ENCODE measurements around the gene REEP5.

Gene REEP5

DNA sequence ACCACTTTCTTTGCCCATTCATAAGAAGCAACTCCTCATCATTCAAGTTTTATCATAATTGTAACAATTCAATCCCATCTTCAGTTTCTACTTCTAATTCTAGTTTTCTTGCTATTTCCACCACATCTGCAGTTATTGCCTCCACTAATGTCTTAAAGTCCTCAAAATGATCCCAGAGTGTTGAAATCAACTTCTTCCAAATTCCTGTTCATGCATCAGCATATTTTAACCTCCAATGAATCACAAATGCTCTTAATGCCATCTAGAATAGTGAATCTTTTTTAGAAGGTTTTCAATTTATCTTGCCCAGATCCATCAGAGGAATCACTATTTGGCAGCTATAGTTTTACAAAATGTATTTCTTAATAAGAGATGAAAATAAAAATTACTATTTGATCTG lies 64.2 kb downstream of the REEP5 start:
- Histone ChIP-seq H3K27me3 (replicated peaks in 2 of 5; ENCODE audit: control insufficient read depth in 4 of 5, insufficient read depth in 5 of 5, low read length in 4 of 5) (peaks cover 0 to 13% (median 6%) of the 10 kb centered on the region in 5 experiments), H3K4me1 (ENCODE audit: control extremely low read depth in 1 of 4, control insufficient read depth in 4 of 4, insufficient read depth in 4 of 4, low read length in 3 of 4) (peaks cover 0 to 14% (median 12%) of the 10 kb centered on the region in 4 experiments), H3K36me3 (ENCODE audit: control insufficient read depth in 4 of 4, insufficient read depth in 4 of 4, low read length in 3 of 4) (no peaks in the 10 kb centered on the region), H3K4me3 (ENCODE audit: control insufficient read depth in 1 of 7, extremely low read depth in 1 of 7, insufficient read depth in 4 of 7, low read depth in 2 of 7, low read length in 6 of 7) (no peak overlapping the region), H3K27ac (ENCODE audit: insufficient read depth in 1 of 2, low read depth in 1 of 2, low read length in 2 of 2, poor library complexity in 1 of 2, severe bottlenecking in 2 of 2) (no peak overlapping the region), H3K9me3 (ENCODE audit: control extremely low read depth in 1 of 5, control insufficient read depth in 4 of 5, insufficient read depth in 2 of 5, low read depth in 1 of 5, low read length in 4 of 5) (peaks cover 0 to 13% (median 4%) of the 10 kb centered on the region in 5 experiments)
- ChIA-PET POLR2A (no interaction called here), CTCF (interaction anchor here (0.7 to 2.1 kb wide), 2 partner anchors 9 to 144 kb away, joined by 3 to 10 read pairs; no protein-coding TSS in a partner anchor)
- no peak for DNase-seq

DNA sequence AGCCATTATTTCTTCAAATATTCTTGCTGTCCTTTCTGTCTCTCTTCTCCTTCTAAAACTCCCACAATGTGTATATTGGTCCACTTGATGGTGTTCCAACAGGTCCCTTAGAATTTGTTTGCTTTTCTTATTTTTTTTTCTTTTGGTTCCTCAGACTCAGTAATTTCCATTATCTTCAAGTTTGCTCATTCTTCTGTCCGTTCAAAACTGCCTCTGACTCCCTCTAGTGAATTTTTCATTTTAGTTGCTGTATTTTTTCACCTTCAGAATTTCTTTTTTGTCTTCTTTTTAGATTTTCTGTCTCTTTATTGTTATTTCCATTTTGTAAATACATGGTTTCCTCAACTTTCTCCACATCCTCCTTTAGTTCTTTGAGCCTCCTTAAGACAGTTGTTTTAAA lies 67.4 kb downstream of the REEP5 start:
- Histone ChIP-seq H3K36me3 (ENCODE audit: control insufficient read depth in 4 of 4, insufficient read depth in 4 of 4, low read length in 3 of 4) (no peaks in the 10 kb centered on the region), H3K27me3 (replicated peaks in 2 of 5; ENCODE audit: control insufficient read depth in 4 of 5, insufficient read depth in 5 of 5, low read length in 4 of 5) (peaks cover 0 to 15% (median 6%) of the 10 kb centered on the region in 5 experiments), H3K9me3 (ENCODE audit: control extremely low read depth in 1 of 5, control insufficient read depth in 4 of 5, insufficient read depth in 2 of 5, low read depth in 1 of 5, low read length in 4 of 5) (peaks cover 0 to 13% (median 4%) of the 10 kb centered on the region in 5 experiments), H3K27ac (ENCODE audit: insufficient read depth in 1 of 2, low read depth in 1 of 2, low read length in 2 of 2, poor library complexity in 1 of 2, severe bottlenecking in 2 of 2) (no peak overlapping the region), H3K4me1 (ENCODE audit: control extremely low read depth in 1 of 4, control insufficient read depth in 4 of 4, insufficient read depth in 4 of 4, low read length in 3 of 4) (no peaks in the 10 kb centered on the region), H3K4me3 (ENCODE audit: control insufficient read depth in 1 of 7, extremely low read depth in 1 of 7, insufficient read depth in 4 of 7, low read depth in 2 of 7, low read length in 6 of 7) (no peak overlapping the region)
- POLR2A ChIA-PET: no interaction called here
- CTCF ChIA-PET: no interaction called here
- WGBS (ENCODE audit: insufficient coverage): no CpG with 5 or more reads among the region's 1 CpG
- no peak for DNase-seq

DNA sequence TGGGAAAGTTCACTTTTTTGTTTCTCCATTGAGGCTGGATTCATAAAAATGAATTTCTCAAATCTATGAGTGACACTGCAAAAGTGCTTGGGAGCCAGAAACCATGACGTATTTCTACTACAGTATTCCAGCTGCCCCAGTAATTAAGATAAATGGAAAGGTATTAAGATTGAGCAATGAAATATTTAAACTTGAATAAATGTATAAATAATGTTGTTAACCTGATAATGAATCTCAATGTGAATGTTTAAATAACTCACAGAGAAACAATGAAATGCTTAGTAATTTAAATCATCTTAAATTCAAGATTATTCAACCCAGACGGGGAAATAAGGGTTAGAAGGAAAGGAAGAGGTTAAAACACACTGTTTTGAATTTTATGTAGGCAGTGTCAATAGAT lies 72.1 kb downstream of the REEP5 start:
- Histone ChIP-seq H3K27me3 (replicated peaks in 2 of 5; ENCODE audit: control insufficient read depth in 4 of 5, insufficient read depth in 5 of 5, low read length in 4 of 5) (peaks cover 0 to 8% (median 0%) of the 10 kb centered on the region in 5 experiments), H3K27ac (ENCODE audit: insufficient read depth in 1 of 2, low read depth in 1 of 2, low read length in 2 of 2, poor library complexity in 1 of 2, severe bottlenecking in 2 of 2) (no peak overlapping the region), H3K4me3 (ENCODE audit: control insufficient read depth in 1 of 7, extremely low read depth in 1 of 7, insufficient read depth in 4 of 7, low read depth in 2 of 7, low read length in 6 of 7) (no peak overlapping the region), H3K4me1 (ENCODE audit: control extremely low read depth in 1 of 4, control insufficient read depth in 4 of 4, insufficient read depth in 4 of 4, low read length in 3 of 4) (peaks cover 0 to 2% (median 0%) of the 10 kb centered on the region in 4 experiments), H3K36me3 (ENCODE audit: control insufficient read depth in 4 of 4, insufficient read depth in 4 of 4, low read length in 3 of 4) (no peaks in the 10 kb centered on the region), H3K9me3 (ENCODE audit: control extremely low read depth in 1 of 5, control insufficient read depth in 4 of 5, insufficient read depth in 2 of 5, low read depth in 1 of 5, low read length in 4 of 5) (peaks cover 0 to 12% (median 4%) of the 10 kb centered on the region in 5 experiments)
- no CpG with 5 or more reads among the region's 2 CpGs for WGBS (ENCODE audit: insufficient coverage)
- CTCF ChIA-PET: no interaction called here
- no peak for DNase-seq
- POLR2A ChIA-PET: no interaction called here

DNA sequence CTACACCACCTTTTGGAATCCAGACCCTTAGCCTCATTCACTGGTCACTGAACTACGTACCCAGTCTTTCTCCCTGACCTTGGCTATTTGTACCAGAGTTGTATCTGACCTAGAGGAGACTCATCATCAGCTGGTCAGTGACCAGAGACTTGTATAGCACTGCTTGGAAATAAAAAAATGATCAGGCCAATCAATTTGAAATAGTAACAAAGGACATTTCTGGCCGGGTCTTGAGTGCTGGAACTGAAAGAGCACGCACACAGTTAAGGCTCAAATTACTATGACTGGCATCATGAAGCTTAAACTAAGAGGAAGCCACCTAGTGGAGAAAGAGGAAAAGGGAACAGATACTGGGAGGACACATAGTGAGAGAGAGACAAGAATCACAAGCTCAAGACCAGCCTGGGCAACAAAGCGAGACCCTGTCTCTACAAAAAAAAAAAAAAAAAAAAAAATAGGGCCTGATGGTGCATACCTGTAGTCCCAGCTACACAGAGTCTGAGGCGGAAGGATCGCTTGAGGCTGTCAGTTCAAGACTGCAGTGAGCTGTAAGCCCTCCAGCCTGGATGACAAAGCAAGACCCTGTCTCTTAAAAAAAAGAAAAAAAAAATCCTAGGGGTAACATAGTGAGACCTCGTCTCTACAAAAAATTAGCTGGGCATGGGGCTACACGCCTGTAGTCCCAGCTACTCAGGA lies 73.8 kb downstream of the REEP5 start:
- 69% methylated on average over 7 of the region's 8 CpGs for WGBS (ENCODE audit: insufficient coverage)
- H3K27ac ChIP-seq (ENCODE audit: insufficient read depth in 1 of 2, low read depth in 1 of 2, low read length in 2 of 2, poor library complexity in 1 of 2, severe bottlenecking in 2 of 2): no peak overlapping the region
- peak overlapping the region in 1 of 7 experiments; percentile 8 for H3K4me3 ChIP-seq (ENCODE audit: control insufficient read depth in 1 of 7, extremely low read depth in 1 of 7, insufficient read depth in 4 of 7, low read depth in 2 of 7, low read length in 6 of 7)
- peak; percentile 55 to 83 (median 80) for DNase-seq
- H3K36me3 ChIP-seq (ENCODE audit: control insufficient read depth in 4 of 4, insufficient read depth in 4 of 4, low read length in 3 of 4): no peaks in the 10 kb centered on the region
- H3K4me1 ChIP-seq (ENCODE audit: control extremely low read depth in 1 of 4, control insufficient read depth in 4 of 4, insufficient read depth in 4 of 4, low read length in 3 of 4): peaks cover 0 to 2% (median 0%) of the 10 kb centered on the region in 4 experiments
- H3K9me3 ChIP-seq (ENCODE audit: control extremely low read depth in 1 of 5, control insufficient read depth in 4 of 5, insufficient read depth in 2 of 5, low read depth in 1 of 5, low read length in 4 of 5): no peaks in the 10 kb centered on the region
- H3K27me3 ChIP-seq (replicated peaks in 2 of 5; ENCODE audit: control insufficient read depth in 4 of 5, insufficient read depth in 5 of 5, low read length in 4 of 5): peaks cover 0 to 2% (median 0%) of the 10 kb centered on the region in 5 experiments
- ChIA-PET POLR2A (no interaction called here), CTCF (interaction anchor here (0.6 to 1.6 kb wide), 10 partner anchors 11 to 294 kb away, joined by 3 to 10 read pairs (median 3); partner anchors contain the start of gene SRP19)

DNA sequence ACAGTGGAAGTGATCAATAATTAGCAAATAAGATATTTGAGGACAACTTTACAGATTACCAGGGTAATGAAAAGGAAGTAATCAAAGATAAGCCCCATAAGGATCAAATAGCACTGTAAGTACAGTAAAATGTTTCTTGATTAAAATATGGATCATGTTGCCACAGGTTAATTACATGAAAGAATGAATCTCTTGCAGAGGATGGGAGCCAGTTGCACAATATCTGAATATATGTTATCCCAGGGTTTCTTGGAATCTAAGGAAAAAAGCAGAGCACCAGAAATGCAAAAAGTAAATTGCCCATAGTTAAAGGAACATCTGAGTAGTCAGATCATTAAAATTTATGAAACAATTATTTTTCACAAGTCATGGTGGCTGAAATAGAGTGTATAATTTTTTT lies 74.7 kb downstream of the REEP5 start:
- POLR2A ChIA-PET: no interaction called here
- H3K27ac ChIP-seq (ENCODE audit: insufficient read depth in 1 of 2, low read depth in 1 of 2, low read length in 2 of 2, poor library complexity in 1 of 2, severe bottlenecking in 2 of 2): no peak overlapping the region

DNA sequence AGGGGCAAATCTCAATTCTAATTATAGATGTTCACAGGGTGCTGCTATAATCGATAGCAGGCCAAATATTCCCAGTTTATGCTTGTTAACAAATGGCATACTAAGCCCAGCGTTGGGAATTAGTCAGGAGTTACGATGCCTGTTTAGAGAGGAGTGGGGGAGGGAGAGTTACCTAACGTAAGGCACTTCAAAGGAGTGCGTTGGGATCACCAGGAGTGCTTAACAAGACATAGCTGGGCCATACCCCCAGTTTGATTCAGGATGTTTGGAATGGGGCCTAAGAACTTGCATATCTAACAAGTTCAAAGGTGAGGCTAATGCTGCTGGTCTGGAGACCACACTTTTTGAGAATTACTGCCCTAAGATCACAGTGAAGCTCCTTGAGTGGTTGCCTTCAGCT lies 75.5 kb downstream of the REEP5 start:
- Histone ChIP-seq H3K9me3 (ENCODE audit: control extremely low read depth in 1 of 5, control insufficient read depth in 4 of 5, insufficient read depth in 2 of 5, low read depth in 1 of 5, low read length in 4 of 5) (no peaks in the 10 kb centered on the region), H3K27me3 (replicated peaks in 2 of 5; ENCODE audit: control insufficient read depth in 4 of 5, insufficient read depth in 5 of 5, low read length in 4 of 5) (peaks cover 0 to 2% (median 0%) of the 10 kb centered on the region in 5 experiments), H3K27ac (ENCODE audit: insufficient read depth in 1 of 2, low read depth in 1 of 2, low read length in 2 of 2, poor library complexity in 1 of 2, severe bottlenecking in 2 of 2) (no peak overlapping the region), H3K4me1 (ENCODE audit: control extremely low read depth in 1 of 4, control insufficient read depth in 4 of 4, insufficient read depth in 4 of 4, low read length in 3 of 4) (peaks cover 0 to 2% (median 0%) of the 10 kb centered on the region in 4 experiments), H3K4me3 (ENCODE audit: control insufficient read depth in 1 of 7, extremely low read depth in 1 of 7, insufficient read depth in 4 of 7, low read depth in 2 of 7, low read length in 6 of 7) (no peak overlapping the region), H3K36me3 (ENCODE audit: control insufficient read depth in 4 of 4, insufficient read depth in 4 of 4, low read length in 3 of 4) (peaks cover 0 to 4% (median 2%) of the 10 kb centered on the region in 4 experiments)
- 93% methylated on average over 3 of the region's 5 CpGs for WGBS (ENCODE audit: insufficient coverage)
- CTCF ChIA-PET: no interaction called here
- DNase-seq: no peak
- POLR2A ChIA-PET: no interaction called here

More for the DNA sequence above, 74.7 kb downstream of the REEP5 start:
- Histone ChIP-seq H3K4me3 (ENCODE audit: control insufficient read depth in 1 of 7, extremely low read depth in 1 of 7, insufficient read depth in 4 of 7, low read depth in 2 of 7, low read length in 6 of 7) (no peak overlapping the region), H3K4me1 (ENCODE audit: control extremely low read depth in 1 of 4, control insufficient read depth in 4 of 4, insufficient read depth in 4 of 4, low read length in 3 of 4) (peaks cover 0 to 2% (median 0%) of the 10 kb centered on the region in 4 experiments), H3K9me3 (ENCODE audit: control extremely low read depth in 1 of 5, control insufficient read depth in 4 of 5, insufficient read depth in 2 of 5, low read depth in 1 of 5, low read length in 4 of 5) (no peaks in the 10 kb centered on the region), H3K36me3 (ENCODE audit: control insufficient read depth in 4 of 4, insufficient read depth in 4 of 4, low read length in 3 of 4) (peaks cover 0 to 3% (median 1%) of the 10 kb centered on the region in 4 experiments), H3K27me3 (replicated peaks in 2 of 5; ENCODE audit: control insufficient read depth in 4 of 5, insufficient read depth in 5 of 5, low read length in 4 of 5) (peaks cover 0 to 2% (median 0%) of the 10 kb centered on the region in 5 experiments)
- DNase-seq: no peak
- CTCF ChIA-PET: no interaction called here

DNA sequence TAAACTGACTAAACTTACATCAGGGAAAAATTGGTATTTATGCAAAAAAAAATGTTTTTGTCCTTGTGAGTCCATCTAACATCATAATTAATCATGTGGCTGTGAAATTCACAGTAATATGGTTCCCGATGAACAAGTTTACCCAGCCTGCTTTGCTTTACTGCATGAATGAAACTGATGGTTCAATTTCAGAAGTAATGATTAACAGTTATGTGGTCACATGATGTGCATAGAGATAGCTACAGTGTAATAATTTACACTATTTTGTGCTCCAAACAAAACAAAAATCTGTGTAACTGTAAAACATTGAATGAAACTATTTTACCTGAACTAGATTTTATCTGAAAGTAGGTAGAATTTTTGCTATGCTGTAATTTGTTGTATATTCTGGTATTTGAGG lies 77.5 kb downstream of the REEP5 start:
- Histone ChIP-seq H3K9me3 (ENCODE audit: control extremely low read depth in 1 of 5, control insufficient read depth in 4 of 5, insufficient read depth in 2 of 5, low read depth in 1 of 5, low read length in 4 of 5) (peaks cover 0 to 1% (median 0%) of the 10 kb centered on the region in 5 experiments), H3K27me3 (replicated peaks in 2 of 5; ENCODE audit: control insufficient read depth in 4 of 5, insufficient read depth in 5 of 5, low read length in 4 of 5) (no peaks in the 10 kb centered on the region), H3K4me3 (ENCODE audit: control insufficient read depth in 1 of 7, extremely low read depth in 1 of 7, insufficient read depth in 4 of 7, low read depth in 2 of 7, low read length in 6 of 7) (no peak overlapping the region), H3K36me3 (ENCODE audit: control insufficient read depth in 4 of 4, insufficient read depth in 4 of 4, low read length in 3 of 4) (peaks cover 3 to 16% (median 4%) of the 10 kb centered on the region in 4 experiments), H3K27ac (ENCODE audit: insufficient read depth in 1 of 2, low read depth in 1 of 2, low read length in 2 of 2, poor library complexity in 1 of 2, severe bottlenecking in 2 of 2) (no peak overlapping the region), H3K4me1 (ENCODE audit: control extremely low read depth in 1 of 4, control insufficient read depth in 4 of 4, insufficient read depth in 4 of 4, low read length in 3 of 4) (peaks cover 0 to 2% (median 0%) of the 10 kb centered on the region in 4 experiments)
- ChIA-PET CTCF (no interaction called here), POLR2A (no interaction called here)
- WGBS (ENCODE audit: insufficient coverage): no CpG with 5 or more reads among the region's 1 CpG
- DNase-seq: no peak
